H1 (cell line): Measurements from ENCODE around the gene MAN2A1.

Experiments
- ATF3 ChIP-seq: IDR thresholded peaks from 2 replicates; pipeline ENCODE4 v1.6.1; 2011; ENCODE audit warnings: low read depth, mild to moderate bottlenecking, low read length; ENCODE audit not compliant: insufficient read depth
- CEBPB ChIP-seq: IDR thresholded peaks from 2 replicates; pipeline ENCODE4 v1.6.1; 2012; ENCODE audit warnings: low read depth, low read length
- CTBP2 ChIP-seq: IDR thresholded peaks from 2 replicates; pipeline ENCODE4 v1.7.0; 2011; ENCODE audit warnings: borderline replicate concordance, mild to moderate bottlenecking, moderate library complexity, mixed read lengths, low read length; ENCODE audit not compliant: insufficient read depth, insufficient read length
- CTCF ChIP-seq, 3 experiments: IDR thresholded peaks; 1 replicate in 2 of 3; 2 replicates in 1 of 3; pipeline versions ENCODE4 v1.5.1 to v1.6.1; 2011; ENCODE audit warnings: low read length in 3 of 3, mild to moderate bottlenecking in 3 of 3, inconsistent platforms in 2 of 3, low read depth in 1 of 3, moderate library complexity in 1 of 3; ENCODE audit not compliant: insufficient read depth in 1 of 3; ENCODE audit errors: control extremely low read depth in 1 of 3
- FOSL1 ChIP-seq: IDR thresholded peaks from 2 replicates; pipeline ENCODE4 v1.6.1; 2011; ENCODE audit warnings: mild to moderate bottlenecking, low read depth, low read length, moderate library complexity; ENCODE audit not compliant: insufficient read depth
- KDM5A ChIP-seq: fragments of 200-600 bp; IDR thresholded peaks from 2 replicates; pipeline ENCODE4 v1.7.1; 2012; ENCODE audit warnings: mild to moderate bottlenecking, low read length, inconsistent platforms, mixed read lengths
- POLR2A ChIP-seq, 2 experiments: IDR thresholded peaks; 1 replicate in 1 of 2; 2 replicates in 1 of 2; pipeline ENCODE4 v1.6.1; 2011; ENCODE audit warnings: low read depth in 2 of 2, low read length in 2 of 2, mild to moderate bottlenecking in 2 of 2; ENCODE audit errors: control extremely low read depth in 1 of 2
- RNF2 ChIP-seq: fragments of 200-900, 300-1000 bp; sonication (generic); IDR thresholded peaks from 2 replicates; pipeline ENCODE4 v1.7.1; 2016; ENCODE audit warnings: borderline replicate concordance, low read depth, mild to moderate bottlenecking, antibody characterized with exemption, low read length; ENCODE audit not compliant: poor library complexity, severe bottlenecking; ENCODE audit errors: missing control alignments
- TAF1 ChIP-seq: IDR thresholded peaks from 2 replicates; pipeline ENCODE4 v1.6.1; 2011; ENCODE audit warnings: mild to moderate bottlenecking, low read depth, low read length
- TBP ChIP-seq: IDR thresholded peaks from 2 replicates; pipeline ENCODE4 v1.6.1; 2011; ENCODE audit warnings: low read depth, low read length, improper control_type of control experiment

- TF ChIP-seq FOSL1 (no peak), CTBP2 (no peak), CTCF (IDR thresholded peaks at IDR 0.05; ENCODE audit: control extremely low read depth in 1 of 3, insufficient read depth in 1 of 3, low read depth in 1 of 3, low read length in 3 of 3) (no peak), POLR2A (IDR thresholded peaks at IDR 0.05; ENCODE audit: control extremely low read depth in 1 of 2, low read depth in 2 of 2, low read length in 2 of 2) (no peak), KDM5A (no peak), TBP (no peak), CEBPB (no peak), ATF3 (no peak), TAF1 (no peak), RNF2 (no peak)
Observed at GRCh38 chr5:109903061-109903460, 213.3 kb downstream of the MAN2A1 start.
